Sigmoid colon (tissue), 7 donors: ENCODE results near the gene DUSP22. TPM values are rescaled to one million over a fixed set of nuclear protein-coding genes. Genes with fewer than 3 reads are reported as not detected.
"Not testable (repeated sequence)": the region's sequence is repeated elsewhere in the genome, so short reads cannot be mapped to it uniquely, and the experiment has no call there.

Source experiments
- DNase-seq: peaks from one replicate; pipeline ENCODE4 v3.0.0-alpha.2; 2019
- H3K27ac ChIP-seq, 4 donors: fragments of 200-600 bp; sonication (generic); one replicate each; pipeline ENCODE4 v1.5.1; 2016 to 2019; ENCODE audit warnings: mild to moderate bottlenecking in 1 of 4
- H3K27me3 ChIP-seq, 3 donors: fragments of 200-600 bp; sonication (generic); one replicate each; pipeline ENCODE4 v1.5.1; 2019; ENCODE audit warnings: mild to moderate bottlenecking in 1 of 3
- H3K36me3 ChIP-seq, 4 donors: fragments of 200-600 bp; sonication (generic); one replicate each; pipeline ENCODE4 v1.5.1; 2016 to 2019
- H3K4me1 ChIP-seq, 4 donors: fragments of 200-600 bp; sonication (generic); one replicate each; pipeline ENCODE4 v1.5.1; 2017 to 2019
- H3K4me3 ChIP-seq, 4 donors: fragments of 200-600 bp; sonication (generic); one replicate each; pipeline ENCODE4 v1.5.1; 2017 to 2019; ENCODE audit warnings: mild to moderate bottlenecking in 2 of 4, moderate library complexity in 1 of 4
- H3K9me3 ChIP-seq, 4 donors: fragments of 200-600 bp in 3 of 4; sonication (generic) in 3 of 4; one replicate each; pipeline versions ENCODE4 v1.5.1 to v1.6.1; 2013 to 2019
- CTCF ChIP-seq, 4 experiments: fragments of 450-650 bp in 3 of 4; fragments of 200-600 bp in 1 of 4; IDR thresholded peaks; one replicate each; pipeline ENCODE4 v1.5.1; 2016 to 2019; ENCODE audit warnings: antibody characterized with exemption in 4 of 4, mild to moderate bottlenecking in 3 of 4, moderate library complexity in 2 of 4
- EP300 ChIP-seq, 4 donors: sonication (generic); formaldehyde crosslinking; IDR thresholded peaks; one replicate each; pipeline ENCODE4 v1.6.1; 2017; ENCODE audit warnings: antibody characterized with exemption in 4 of 4
- POLR2A ChIP-seq, 2 donors: fragments of 450-650 bp; IDR thresholded peaks; one replicate each; pipeline ENCODE4 v1.6.1; 2016; ENCODE audit warnings: antibody characterized with exemption in 2 of 2, mild to moderate bottlenecking in 2 of 2, moderate library complexity in 2 of 2
- POLR2AphosphoS5 ChIP-seq, 4 donors: sonication (generic); formaldehyde crosslinking; IDR thresholded peaks; one replicate each; pipeline ENCODE4 v1.6.1; 2017; ENCODE audit warnings: antibody characterized with exemption in 4 of 4
- WGBS, 2 donors: extraction: QIAGEN DNeasy Blood & Tissue Kit; methylation state at CpG; one replicate each; pipeline ENCODE4 v1.1.7; 2013; 5-methylcytosine and 5-hydroxymethylcytosine counted together
- intact Hi-C: fragments of 100-400 bp; cut with DNase I; formaldehyde crosslinking; loops from one replicate; pipeline ENCODE4 v1.15.1; 2023
- polyA plus RNA-seq, 3 donors: library from polyadenylated mRNA; stranded (reverse); fragments of 200-250 nt; gene quantifications; one replicate each; pipeline ENCODE4 v1.2.3, GENCODE V29; 2013
- total RNA-seq, 4 donors: library from RNA; depleted of rRNA; stranded (reverse); fragments of >200 nt; gene quantifications; one replicate each; pipeline ENCODE4 v1.1.0, GENCODE V29; 2016
- donor health status: healthy with polysubstance abuse.
- donor health status: Bipolar disorder and iron deficiency.
- donor health status: healthy.

Gene DUSP22
- total and polyA plus RNA-seq, 7 donors = 15.7 to 113 (median 55.6) TPM

GRCh38 chr6:282867-283416 is 9.3 kb upstream of the DUSP22 start:
- no peak overlapping the region for H3K27ac ChIP-seq
- H3K4me1 ChIP-seq = no peaks in the 10 kb centered on the region
- DNase-seq = no peak
- WGBS, 2 donors = 93 to 94% methylated on average over 14 of the region's 14 CpGs
- no peaks in the 10 kb centered on the region for H3K36me3 ChIP-seq
- TF ChIP-seq CTCF (IDR thresholded peaks at IDR 0.05) (no peak), POLR2AphosphoS5 (IDR thresholded peaks at IDR 0.05) (no peak), EP300 (IDR thresholded peaks at IDR 0.05) (no peak), POLR2A (IDR thresholded peaks at IDR 0.05) (no peak)
- H3K4me3 ChIP-seq = no peak overlapping the region
- H3K9me3 ChIP-seq = no peaks in the 10 kb centered on the region
- no peaks in the 10 kb centered on the region for H3K27me3 ChIP-seq
- intact Hi-C loops = no loop called here

- H3K4me3 ChIP-seq = no peak overlapping the region
- no peaks in the 10 kb centered on the region for H3K36me3 ChIP-seq
- intact Hi-C loops = no loop called here
- no peaks in the 10 kb centered on the region for H3K9me3 ChIP-seq
- H3K27ac ChIP-seq = no peak overlapping the region
- H3K4me1 ChIP-seq = no peaks in the 10 kb centered on the region
- 76 to 84% methylated on average over 4 of the region's 4 CpGs for whole genome bisulfite sequencing, 2 donors
- TF ChIP-seq CTCF (IDR thresholded peaks at IDR 0.05) (no peak), POLR2AphosphoS5 (IDR thresholded peaks at IDR 0.05) (no peak)
- DNase-seq = no peak
- H3K27me3 ChIP-seq = no peaks in the 10 kb centered on the region
Measured at GRCh38 chr6:284486-284885, 7.8 kb upstream of the DUSP22 start.

- Histone ChIP-seq H3K4me1 (no peaks in the 10 kb centered on the region), H3K36me3 (no peaks in the 10 kb centered on the region), H3K27ac (no peak overlapping the region), H3K27me3 (no peaks in the 10 kb centered on the region), H3K4me3 (no peak overlapping the region), H3K9me3 (no peaks in the 10 kb centered on the region)
- 84 to 90% methylated on average over 6 of the region's 6 CpGs for WGBS, 2 donors
- intact Hi-C loops = no loop called here
- TF ChIP-seq EP300 (IDR thresholded peaks at IDR 0.05) (no peak), POLR2A (IDR thresholded peaks at IDR 0.05) (no peak), CTCF (IDR thresholded peaks at IDR 0.05) (no peak), POLR2AphosphoS5 (IDR thresholded peaks at IDR 0.05) (no peak)
- DNase-seq = no peak
Measured at GRCh38 chr6:285030-285771, 7.1 kb upstream of the DUSP22 start.

- 74 to 81% methylated on average over 5 of the region's 5 CpGs for WGBS, 2 donors
- H3K27ac ChIP-seq, H3K4me1 ChIP-seq, H3K36me3 ChIP-seq, H3K9me3 ChIP-seq, H3K27me3 ChIP-seq, H3K4me3 ChIP-seq, DNase-seq, intact Hi-C loops: not testable (repeated sequence)
Measured at GRCh38 chr6:285902-286301, 6.4 kb upstream of the DUSP22 start.

- DNase-seq = no peak
- no peaks in the 10 kb centered on the region for H3K27me3 ChIP-seq
- no peak overlapping the region for H3K4me3 ChIP-seq
- no peak overlapping the region for H3K27ac ChIP-seq
- TF ChIP-seq CTCF (IDR thresholded peaks at IDR 0.05) = no peak
- no peak for TF ChIP-seq POLR2AphosphoS5 (IDR thresholded peaks at IDR 0.05)
- no peak for TF ChIP-seq EP300 (IDR thresholded peaks at IDR 0.05)
- TF ChIP-seq POLR2A (IDR thresholded peaks at IDR 0.05) = no peak
- WGBS, 2 donors = 59 to 70% methylated on average over 10 of the region's 10 CpGs
- H3K9me3 ChIP-seq = no peaks in the 10 kb centered on the region
- no peaks in the 10 kb centered on the region for H3K36me3 ChIP-seq
- peaks cover 0 to 6% (median 4%) of the 10 kb centered on the region in 4 donors for H3K4me1 ChIP-seq
- intact Hi-C loops = no loop called here
Measured at GRCh38 chr6:286681-287488, 5.4 kb upstream of the DUSP22 start.
